ENCODE results near the gene PRSS27.
A peak's percentile ranks its signal among the peaks of the same experiment; 100 is the strongest.

The PRSS27 gene

DNA sequence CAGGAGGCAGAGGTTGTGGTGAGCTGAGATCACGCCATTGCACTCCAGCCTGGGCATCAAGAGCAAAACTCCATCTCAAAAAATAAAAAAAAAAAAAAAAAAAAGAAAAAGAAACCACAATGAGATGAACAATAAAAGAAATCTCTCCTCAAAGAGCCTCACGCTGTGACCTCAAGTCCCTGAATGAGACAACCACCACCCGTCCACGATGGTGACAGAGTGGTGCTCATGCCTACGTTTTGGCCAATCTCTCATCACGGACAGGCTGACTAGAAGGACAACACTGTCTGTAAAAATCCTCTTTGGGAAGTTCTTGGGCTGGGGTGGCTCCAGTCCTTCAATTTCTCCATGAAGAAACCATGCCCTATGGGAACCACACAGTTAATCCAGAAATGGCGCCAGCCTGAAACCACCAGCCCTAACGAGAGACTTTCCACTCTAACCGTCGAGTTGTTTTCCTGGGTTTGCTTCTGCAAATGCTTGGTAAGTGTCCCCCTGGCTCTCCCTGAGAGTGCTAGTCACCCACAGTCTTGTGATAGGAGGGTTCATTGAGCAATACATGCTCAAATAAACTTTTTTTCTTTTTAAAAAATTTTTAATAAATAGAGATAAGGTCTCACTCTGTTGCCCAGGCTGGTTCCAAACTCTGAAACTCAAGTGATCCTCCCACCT, 15.0 kb upstream of the PRSS27 start:
- TF ChIP-seq, protein P1, sequence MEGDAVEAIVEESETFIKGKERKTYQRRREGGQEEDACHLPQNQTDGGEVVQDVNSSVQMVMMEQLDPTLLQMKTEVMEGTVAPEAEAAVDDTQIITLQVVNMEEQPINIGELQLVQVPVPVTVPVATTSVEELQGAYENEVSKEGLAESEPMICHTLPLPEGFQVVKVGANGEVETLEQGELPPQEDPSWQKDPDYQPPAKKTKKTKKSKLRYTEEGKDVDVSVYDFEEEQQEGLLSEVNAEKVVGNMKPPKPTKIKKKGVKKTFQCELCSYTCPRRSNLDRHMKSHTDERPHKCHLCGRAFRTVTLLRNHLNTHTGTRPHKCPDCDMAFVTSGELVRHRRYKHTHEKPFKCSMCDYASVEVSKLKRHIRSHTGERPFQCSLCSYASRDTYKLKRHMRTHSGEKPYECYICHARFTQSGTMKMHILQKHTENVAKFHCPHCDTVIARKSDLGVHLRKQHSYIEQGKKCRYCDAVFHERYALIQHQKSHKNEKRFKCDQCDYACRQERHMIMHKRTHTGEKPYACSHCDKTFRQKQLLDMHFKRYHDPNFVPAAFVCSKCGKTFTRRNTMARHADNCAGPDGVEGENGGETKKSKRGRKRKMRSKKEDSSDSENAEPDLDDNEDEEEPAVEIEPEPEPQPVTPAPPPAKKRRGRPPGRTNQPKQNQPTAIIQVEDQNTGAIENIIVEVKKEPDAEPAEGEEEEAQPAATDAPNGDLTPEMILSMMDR (IDR thresholded peaks at IDR 0.05) = no peak

DNA sequence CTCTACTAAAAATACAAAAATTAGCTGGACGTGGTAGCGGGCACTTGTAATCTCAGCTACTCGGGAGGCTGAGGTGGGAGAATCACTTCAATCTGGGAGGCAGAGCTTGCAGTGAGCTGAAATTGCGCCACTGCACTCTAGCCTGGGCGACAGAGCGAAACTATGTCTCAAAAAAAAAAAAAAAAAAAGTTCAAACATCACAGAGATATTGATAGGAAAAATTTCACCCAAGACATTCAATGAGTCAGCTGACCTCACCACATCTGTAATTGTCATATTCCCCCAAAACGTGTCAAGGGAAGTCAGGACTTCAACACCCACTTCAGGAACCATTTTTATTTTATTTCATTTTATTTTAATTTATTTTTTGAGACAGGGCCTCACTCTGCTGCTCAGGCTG, 8.0 kb upstream of the PRSS27 start:
- TF ChIP-seq, protein P1 (IDR thresholded peaks at IDR 0.05) = no peak

- TF ChIP-seq, protein P1 (IDR thresholded peaks at IDR 0.05) = no peak
These were observed 6.9 kb upstream of the PRSS27 start for GRCh38 chr16:2726923-2727322.

DNA sequence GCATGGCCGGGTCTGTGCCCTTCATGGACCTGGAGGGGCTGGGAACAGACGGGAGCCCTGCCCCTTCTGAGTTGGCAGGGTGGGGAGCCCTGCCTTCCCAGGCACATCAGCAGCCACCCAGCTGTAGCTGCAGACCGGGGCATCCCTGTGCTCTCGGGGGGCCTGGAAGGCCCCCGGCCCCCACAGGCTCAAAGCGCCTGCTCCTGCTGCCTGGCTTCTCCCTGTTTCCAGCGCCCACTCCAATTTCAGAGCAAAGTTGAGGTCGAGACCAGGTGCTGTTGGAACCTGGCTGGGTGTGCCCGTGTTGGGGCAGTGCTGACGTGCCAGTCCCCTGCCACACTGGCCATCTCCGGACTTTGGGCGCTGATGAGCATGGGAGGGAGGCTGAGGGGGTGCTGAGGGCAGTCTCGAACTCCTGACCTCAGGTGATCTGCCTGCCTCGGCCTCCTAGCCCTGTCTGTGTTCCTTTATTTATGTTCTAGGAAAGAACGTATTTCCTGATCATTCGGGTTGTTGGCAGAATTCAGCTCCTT, 4.9 kb upstream of the PRSS27 start:
- TF ChIP-seq, protein P1 (IDR thresholded peaks at IDR 0.05) = no peak

DNA sequence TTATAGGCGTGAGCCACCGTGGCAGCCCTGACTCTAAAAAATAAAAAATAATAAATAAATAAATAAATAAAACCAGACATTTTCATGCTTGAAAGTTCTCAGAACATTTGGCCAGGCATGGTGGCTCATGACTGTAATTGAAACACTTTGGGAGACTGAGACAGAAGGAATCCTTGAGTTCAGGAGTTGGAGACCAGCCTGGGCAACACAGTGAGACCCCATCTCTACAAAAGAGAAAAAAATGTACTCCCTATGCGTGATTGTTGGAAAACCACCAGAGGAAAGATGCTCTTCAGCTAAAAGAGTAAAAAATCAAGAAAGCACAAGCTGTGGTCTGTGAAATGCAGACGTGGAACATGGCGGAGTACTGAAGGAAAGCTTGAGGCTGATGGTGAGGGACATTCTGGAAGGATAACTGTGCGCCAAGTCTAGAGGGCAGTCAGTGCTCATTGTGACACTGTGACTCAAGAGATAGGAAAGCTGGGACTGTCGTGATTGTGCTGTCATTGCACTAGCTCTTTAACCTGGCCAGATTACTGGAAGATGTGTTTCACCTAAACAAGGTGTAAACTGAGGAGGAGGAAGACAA, 4.2 kb upstream of the PRSS27 start:
- TF ChIP-seq, protein P1 (IDR thresholded peaks at IDR 0.05) = no peak

DNA sequence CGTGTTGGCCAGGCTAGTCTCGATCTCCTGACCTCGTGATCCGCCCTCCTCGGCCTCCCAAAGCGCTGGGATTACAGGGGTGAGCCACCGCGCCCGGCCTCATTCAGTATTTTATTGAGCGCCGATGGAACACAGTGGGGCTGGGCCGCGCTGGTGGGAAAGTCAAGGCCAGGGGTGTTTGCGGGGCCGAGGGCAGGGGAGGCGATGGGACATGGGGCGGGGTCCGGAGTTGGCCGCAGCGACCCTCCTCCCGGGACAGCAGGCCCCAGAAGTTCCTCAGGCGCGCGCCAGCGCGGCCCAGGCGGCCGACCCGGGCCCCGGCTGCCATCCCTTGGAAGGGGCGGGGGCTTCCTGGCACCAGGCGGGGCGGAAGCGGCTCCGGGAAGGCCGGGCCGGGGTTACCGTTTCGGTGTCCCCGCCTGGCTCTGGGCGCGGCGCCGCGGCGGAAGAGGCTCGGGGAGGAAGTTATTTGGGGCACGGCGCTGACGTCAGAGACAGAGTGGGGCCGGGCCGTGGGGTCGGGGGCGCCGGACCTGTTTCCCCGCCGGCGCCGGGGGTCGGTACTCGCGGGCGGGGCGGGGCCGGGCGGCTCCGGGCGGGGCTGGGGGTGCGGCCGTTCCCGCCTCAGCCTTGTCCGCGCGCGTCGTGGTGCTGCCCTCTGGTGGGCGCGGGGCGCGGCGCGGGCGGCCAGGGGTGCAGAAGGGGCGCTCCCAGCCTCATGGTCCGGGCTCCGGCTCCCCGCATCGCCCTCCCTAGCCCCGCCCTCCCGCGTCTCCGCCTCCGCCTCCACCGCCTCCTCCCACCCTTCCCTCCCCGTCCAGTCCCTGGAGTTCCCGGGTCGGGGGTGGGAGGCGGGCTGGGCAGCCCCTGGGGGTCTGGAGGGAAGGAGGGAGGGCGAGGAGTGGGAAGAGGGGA, 952 bp upstream of the PRSS27 start:
- TF ChIP-seq, protein P1 (IDR thresholded peaks at IDR 0.05) = peak; percentile 64

GRCh38 chr16:2719328-2720063, 528 bp downstream of the PRSS27 start:
- TF ChIP-seq, protein P1 (IDR thresholded peaks at IDR 0.05) = no peak

Data from LNCAP (cell line).